ENCODE results near the gene TXNRD2. TPM values are rescaled to one million over a fixed set of nuclear protein-coding genes. Genes with fewer than 3 reads are reported as not detected.

TXNRD2 gene
- total RNA-seq, 1 donor from 2014 or later: 6.4 TPM

- H3K27me3 Mint-ChIP-seq (ENCODE audit: unreplicated experiment): peaks cover 5% of the 10 kb centered on the region
- no peak overlapping the region for H3K4me3 Mint-ChIP-seq (ENCODE audit: unreplicated experiment)
- H3K27ac Mint-ChIP-seq (ENCODE audit: unreplicated experiment): no peak overlapping the region
- H3K4me1 Mint-ChIP-seq (ENCODE audit: low read depth, unreplicated experiment): peaks cover 2% of the 10 kb centered on the region
- DNase-seq: no peak
- no peak for TF ChIP-seq CTCF (IDR thresholded peaks at IDR 0.05; ENCODE audit: partially characterized antibody, unreplicated experiment)
- no peaks in the 10 kb centered on the region for H3K36me3 Mint-ChIP-seq (ENCODE audit: unreplicated experiment)
- H3K9me3 Mint-ChIP-seq (ENCODE audit: unreplicated experiment): peaks cover 4% of the 10 kb centered on the region
These were observed 41.5 kb upstream of the TXNRD2 start for GRCh38 chr22:19982991-19983578.

- peaks cover 5% of the 10 kb centered on the region for H3K27me3 Mint-ChIP-seq (ENCODE audit: unreplicated experiment)
- peaks cover 2% of the 10 kb centered on the region for H3K4me1 Mint-ChIP-seq (ENCODE audit: low read depth, unreplicated experiment)
- no peak for TF ChIP-seq CTCF (IDR thresholded peaks at IDR 0.05; ENCODE audit: partially characterized antibody, unreplicated experiment)
- peaks cover 4% of the 10 kb centered on the region for H3K9me3 Mint-ChIP-seq (ENCODE audit: unreplicated experiment)
- DNase-seq: no peak
- no peak overlapping the region for H3K27ac Mint-ChIP-seq (ENCODE audit: unreplicated experiment)
- no peaks in the 10 kb centered on the region for H3K36me3 Mint-ChIP-seq (ENCODE audit: unreplicated experiment)
- no peak overlapping the region for H3K4me3 Mint-ChIP-seq (ENCODE audit: unreplicated experiment)
These were observed 40.6 kb upstream of the TXNRD2 start for GRCh38 chr22:19981961-19982920.

GRCh38 chr22:19981171-19981960, 39.7 kb upstream of the TXNRD2 start:
- no peak for DNase-seq
- Mint-ChIP-seq H3K36me3 (ENCODE audit: unreplicated experiment) (no peaks in the 10 kb centered on the region), H3K9me3 (ENCODE audit: unreplicated experiment) (peaks cover 7% of the 10 kb centered on the region), H3K4me3 (ENCODE audit: unreplicated experiment) (no peak overlapping the region), H3K4me1 (ENCODE audit: low read depth, unreplicated experiment) (peaks cover 2% of the 10 kb centered on the region), H3K27ac (ENCODE audit: unreplicated experiment) (no peak overlapping the region), H3K27me3 (ENCODE audit: unreplicated experiment) (peaks cover 5% of the 10 kb centered on the region)
- TF ChIP-seq CTCF (IDR thresholded peaks at IDR 0.05; ENCODE audit: partially characterized antibody, unreplicated experiment): no peak

- Mint-ChIP-seq H3K4me1 (ENCODE audit: low read depth, unreplicated experiment) (peaks cover 4% of the 10 kb centered on the region), H3K36me3 (ENCODE audit: unreplicated experiment) (no peaks in the 10 kb centered on the region), H3K4me3 (ENCODE audit: unreplicated experiment) (no peak overlapping the region), H3K27ac (ENCODE audit: unreplicated experiment) (no peak overlapping the region), H3K27me3 (ENCODE audit: unreplicated experiment) (peaks cover 5% of the 10 kb centered on the region), H3K9me3 (ENCODE audit: unreplicated experiment) (peaks cover 7% of the 10 kb centered on the region)
- no peak for TF ChIP-seq CTCF (IDR thresholded peaks at IDR 0.05; ENCODE audit: partially characterized antibody, unreplicated experiment)
- no peak for DNase-seq
These were observed 39.1 kb upstream of the TXNRD2 start for GRCh38 chr22:19980766-19981165.

All from glutamatergic neuron (in vitro differentiated cells).